Upper lobe of left lung (tissue), 6 donors: Measurements from ENCODE around the gene PIGS. TPM values are rescaled to one million over a fixed set of nuclear protein-coding genes. Genes with fewer than 3 reads are reported as not detected.

ENCODE experiments used
- ATAC-seq, 2 donors: fragments of 200-7000 bp; cut with Tn5 transposase; one replicate each; pipeline ENCODE4 v1.9.1; 2022; ENCODE audit warnings: mild to moderate bottlenecking in 2 of 2, moderate library complexity in 2 of 2; ENCODE audit not compliant: low FRiP score in 2 of 2
- DNase-seq, 2 donors: peaks; one replicate each; pipeline ENCODE4 v3.0.0-alpha.2; 2019 to 2020
- H3K27ac ChIP-seq, 4 donors: fragments of 200-600 bp; sonication (generic); one replicate each; pipeline ENCODE4 v1.5.1; 2016 to 2019
- H3K27me3 ChIP-seq, 4 donors: fragments of 200-600 bp; sonication (generic); one replicate each; pipeline ENCODE4 v1.5.1; 2017 to 2019
- H3K36me3 ChIP-seq, 4 donors: fragments of 200-600 bp; sonication (generic); one replicate each; pipeline ENCODE4 v1.5.1; 2016 to 2019
- H3K4me1 ChIP-seq, 4 donors: fragments of 200-600 bp; sonication (generic); one replicate each; pipeline ENCODE4 v1.5.1; 2018 to 2019
- H3K4me3 ChIP-seq, 4 donors: fragments of 200-600 bp; sonication (generic); one replicate each; pipeline ENCODE4 v1.5.1; 2017 to 2019; ENCODE audit warnings: mild to moderate bottlenecking in 2 of 4, moderate library complexity in 1 of 4
- H3K9me3 ChIP-seq, 4 donors: fragments of 200-600 bp; sonication (generic); one replicate each; pipeline ENCODE4 v1.5.1; 2018 to 2019
- EP300 ChIP-seq, 4 donors: sonication (generic); formaldehyde crosslinking; IDR thresholded peaks; one replicate each; pipeline ENCODE4 v1.5.1; 2017; ENCODE audit warnings: antibody characterized with exemption in 4 of 4, control low read depth in 2 of 4
- POLR2A ChIP-seq, 4 donors: fragments of 450-650 bp; IDR thresholded peaks; one replicate each; pipeline ENCODE4 v1.5.1; 2016 to 2017; ENCODE audit warnings: antibody characterized with exemption in 4 of 4, mild to moderate bottlenecking in 2 of 4
- POLR2AphosphoS5 ChIP-seq, 2 donors: sonication (generic); formaldehyde crosslinking; IDR thresholded peaks; one replicate each; pipeline ENCODE4 v1.5.1; 2017; ENCODE audit warnings: antibody characterized with exemption in 2 of 2
- WGBS, 2 donors: methylation state at CpG; one replicate each; pipeline ENCODE4 v1.1.5; 2017 to 2018; 5-methylcytosine and 5-hydroxymethylcytosine counted together
- total RNA-seq, 6 donors: library from RNA; depleted of rRNA in 4 of 6; stranded (reverse); fragments of >200 nt in 4 of 6; gene quantifications; one replicate each; pipeline versions ENCODE4 v1.1.0 to v1.2.1, GENCODE V29; 2016 to 2021
- TF ChIP-seq, protein P1 (sequence below), 6 experiments: fragments of 450-650 bp in 4 of 6; fragments of 200-600 bp in 2 of 6; sonication (generic) in 2 of 6; IDR thresholded peaks; one replicate each; pipeline ENCODE4 v1.5.1; 2016 to 2019; ENCODE audit warnings: antibody characterized with exemption in 6 of 6
- donor health status: DM: no; HTN: no; CAD: no; lungs with moderate emphysema.
- donor health status: DM: no; HTN: yes; CAD: no; lungs with severe emphysema.

The PIGS gene
- total RNA-seq, 6 donors from 2014 or later: 36.7 to 69.6 (median 58.1) TPM

DNA sequence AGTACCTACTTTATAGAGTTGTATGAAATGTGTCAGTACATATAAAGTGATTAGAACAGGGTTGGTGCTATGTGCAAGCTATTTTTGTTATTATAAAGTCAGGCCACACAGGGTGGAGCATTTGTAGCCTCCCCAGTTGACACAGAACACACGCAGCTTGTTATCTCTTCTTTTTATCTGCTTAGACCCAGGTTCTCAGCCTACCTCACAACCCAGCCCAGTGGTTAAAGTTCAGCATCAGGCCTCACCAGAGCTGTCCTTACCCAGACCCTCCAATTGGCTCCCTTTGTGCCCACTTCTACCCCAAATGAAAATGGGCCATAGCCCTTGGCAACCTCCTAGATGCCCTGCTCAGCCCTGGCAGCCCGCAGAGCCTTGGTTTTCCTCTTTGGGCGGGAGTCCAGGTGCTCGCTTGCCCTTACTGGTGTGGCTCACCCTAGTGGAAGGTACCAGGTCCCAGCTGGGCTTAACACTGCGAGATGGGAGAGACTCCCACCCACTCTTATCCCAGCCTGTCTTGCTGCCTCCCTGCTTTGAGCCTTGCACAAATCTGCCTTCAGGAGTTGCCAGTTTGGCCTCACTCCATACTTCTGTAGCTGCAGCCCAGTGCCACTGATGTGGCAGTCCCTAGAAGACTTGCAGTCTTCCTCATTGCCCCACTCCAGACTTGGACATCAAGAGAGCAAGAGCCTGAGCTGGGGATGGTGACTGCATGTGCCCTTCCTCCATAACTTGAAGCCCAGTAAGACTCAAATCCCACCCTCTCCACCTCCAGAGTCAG, 1.1 kb upstream of the PIGS start:
- Histone ChIP-seq H3K9me3 (no peaks in the 10 kb centered on the region), H3K27ac (peak overlapping the region in 1 of 4 donors; percentile 93), H3K4me1 (peaks cover 24 to 37% (median 27%) of the 10 kb centered on the region in 4 donors), H3K4me3 (peak overlapping the region in 2 of 4 donors; percentile 88 to 99), H3K27me3 (no peaks in the 10 kb centered on the region), H3K36me3 (peaks cover 0 to under 1% (median 0%) of the 10 kb centered on the region in 4 donors)
- no peak for ATAC-seq
- WGBS, 2 donors: 43 to 77% methylated on average over 1 to 5 of the region's 5 CpGs
- TF ChIP-seq POLR2A (IDR thresholded peaks at IDR 0.05) (no peak), POLR2AphosphoS5 (IDR thresholded peaks at IDR 0.05) (no peak), EP300 (IDR thresholded peaks at IDR 0.05) (no peak)
- TF ChIP-seq, protein P1, sequence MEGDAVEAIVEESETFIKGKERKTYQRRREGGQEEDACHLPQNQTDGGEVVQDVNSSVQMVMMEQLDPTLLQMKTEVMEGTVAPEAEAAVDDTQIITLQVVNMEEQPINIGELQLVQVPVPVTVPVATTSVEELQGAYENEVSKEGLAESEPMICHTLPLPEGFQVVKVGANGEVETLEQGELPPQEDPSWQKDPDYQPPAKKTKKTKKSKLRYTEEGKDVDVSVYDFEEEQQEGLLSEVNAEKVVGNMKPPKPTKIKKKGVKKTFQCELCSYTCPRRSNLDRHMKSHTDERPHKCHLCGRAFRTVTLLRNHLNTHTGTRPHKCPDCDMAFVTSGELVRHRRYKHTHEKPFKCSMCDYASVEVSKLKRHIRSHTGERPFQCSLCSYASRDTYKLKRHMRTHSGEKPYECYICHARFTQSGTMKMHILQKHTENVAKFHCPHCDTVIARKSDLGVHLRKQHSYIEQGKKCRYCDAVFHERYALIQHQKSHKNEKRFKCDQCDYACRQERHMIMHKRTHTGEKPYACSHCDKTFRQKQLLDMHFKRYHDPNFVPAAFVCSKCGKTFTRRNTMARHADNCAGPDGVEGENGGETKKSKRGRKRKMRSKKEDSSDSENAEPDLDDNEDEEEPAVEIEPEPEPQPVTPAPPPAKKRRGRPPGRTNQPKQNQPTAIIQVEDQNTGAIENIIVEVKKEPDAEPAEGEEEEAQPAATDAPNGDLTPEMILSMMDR (IDR thresholded peaks at IDR 0.05): no peak
- no peak for DNase-seq

DNA sequence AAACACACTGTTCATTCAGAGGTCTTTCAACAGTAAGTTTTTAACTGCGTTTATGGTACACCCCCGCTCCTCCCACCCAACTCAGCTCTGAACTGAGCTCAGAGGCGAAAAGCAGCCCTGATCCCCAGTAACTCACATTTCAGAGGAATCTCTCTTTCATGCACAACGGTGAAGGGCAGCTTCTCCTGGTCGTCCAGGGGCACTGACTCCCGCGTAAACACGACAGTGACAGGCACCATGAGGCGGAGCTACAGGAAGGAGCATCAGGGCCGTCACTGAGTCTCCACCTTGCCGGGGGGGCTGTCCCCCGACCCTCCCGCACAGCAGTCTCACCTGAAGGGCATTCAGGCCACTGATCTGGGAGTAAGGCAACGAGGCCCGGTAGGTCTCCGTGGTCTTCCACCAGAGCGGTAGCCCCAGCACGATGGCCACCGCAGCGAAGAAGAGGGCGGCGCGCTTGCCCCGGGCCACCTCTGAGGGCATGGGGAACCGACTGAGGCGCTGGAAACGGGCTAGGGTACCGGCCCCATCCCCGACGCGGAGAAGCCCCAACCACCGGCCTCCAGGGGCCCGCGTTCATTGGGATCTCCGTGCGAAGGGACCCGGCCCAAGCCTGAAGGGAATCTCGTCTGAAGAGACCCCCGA, 486 bp downstream of the PIGS start:
- no peaks in the 10 kb centered on the region for H3K9me3 ChIP-seq
- H3K4me3 ChIP-seq: peak overlapping the region; percentile 70 to 99 (median 92)
- H3K27ac ChIP-seq: peak overlapping the region; percentile 75 to 93 (median 87)
- peaks cover 15 to 29% (median 16%) of the 10 kb centered on the region in 4 donors for H3K4me1 ChIP-seq
- no peaks in the 10 kb centered on the region for H3K27me3 ChIP-seq
- H3K36me3 ChIP-seq: peaks cover 0 to 4% (median 0%) of the 10 kb centered on the region in 4 donors
- TF ChIP-seq, protein P1 (IDR thresholded peaks at IDR 0.05): no peak
- TF ChIP-seq POLR2A (IDR thresholded peaks at IDR 0.05): no peak
- TF ChIP-seq POLR2AphosphoS5 (IDR thresholded peaks at IDR 0.05): no peak
- no peak for TF ChIP-seq EP300 (IDR thresholded peaks at IDR 0.05)
- peak in 1 of 2 donors; percentile 64 for DNase-seq
- peak; percentile 48 to 55 for ATAC-seq
- WGBS, 2 donors: 1 to 2% methylated on average over 13 to 34 of the region's 39 CpGs

DNA sequence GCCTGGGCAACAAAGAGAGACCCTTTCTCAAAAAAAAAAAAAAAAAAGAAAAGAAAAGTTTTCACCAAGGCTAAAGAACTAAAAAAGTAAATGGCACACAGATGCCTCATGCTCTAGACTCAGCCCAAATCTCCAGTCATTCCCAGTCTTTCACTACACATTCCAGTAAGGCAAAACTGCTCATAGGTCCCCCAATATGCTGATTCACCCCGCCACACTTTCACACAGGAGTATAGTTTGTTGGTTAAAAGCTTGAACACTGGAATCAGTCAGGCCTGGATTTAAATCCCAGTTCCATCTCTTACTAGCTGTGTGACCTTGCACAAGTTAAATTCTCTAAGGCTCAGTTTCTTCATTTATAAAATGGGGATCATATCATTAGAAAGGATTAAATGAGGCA, 1.9 kb downstream of the PIGS start:
- Histone ChIP-seq H3K27me3 (no peaks in the 10 kb centered on the region), H3K4me3 (no peak overlapping the region), H3K9me3 (no peaks in the 10 kb centered on the region), H3K36me3 (peaks cover 0 to 4% (median 0%) of the 10 kb centered on the region in 4 donors), H3K27ac (no peak overlapping the region), H3K4me1 (peaks cover 15 to 32% (median 21%) of the 10 kb centered on the region in 4 donors)
- WGBS, 2 donors: 86 to 100% methylated on average over 1 of the region's 1 CpG
- TF ChIP-seq POLR2AphosphoS5 (IDR thresholded peaks at IDR 0.05) (no peak), POLR2A (IDR thresholded peaks at IDR 0.05) (no peak)
- TF ChIP-seq, protein P1 (IDR thresholded peaks at IDR 0.05): no peak
- DNase-seq (no peak), ATAC-seq (no peak)

DNA sequence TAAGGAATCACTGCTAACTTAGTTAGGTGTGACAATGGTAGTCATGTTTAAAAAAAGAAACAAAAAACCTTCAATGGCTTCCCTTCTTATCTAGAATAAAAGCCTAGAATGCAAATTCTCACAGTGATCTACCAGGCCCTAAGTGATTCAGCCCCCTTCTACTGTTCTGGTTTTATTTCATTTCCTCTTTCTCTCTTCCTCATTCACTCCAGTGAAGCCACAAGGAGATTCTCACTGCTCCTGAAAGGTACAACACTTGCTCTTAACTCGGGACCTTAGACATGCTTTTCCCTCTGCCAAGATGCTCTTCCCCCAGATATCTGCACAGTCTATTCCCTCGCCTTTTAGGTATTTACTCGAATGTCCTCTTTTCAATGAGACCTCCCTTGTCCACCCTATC, 3.7 kb downstream of the PIGS start:
- TF ChIP-seq POLR2AphosphoS5 (IDR thresholded peaks at IDR 0.05) (no peak), POLR2A (IDR thresholded peaks at IDR 0.05) (no peak), EP300 (IDR thresholded peaks at IDR 0.05) (no peak)
- TF ChIP-seq, protein P1 (IDR thresholded peaks at IDR 0.05): no peak
- Histone ChIP-seq H3K27me3 (no peaks in the 10 kb centered on the region), H3K4me3 (no peak overlapping the region), H3K36me3 (peaks cover 7 to 18% (median 15%) of the 10 kb centered on the region in 4 donors), H3K27ac (no peak overlapping the region), H3K9me3 (no peaks in the 10 kb centered on the region), H3K4me1 (peaks cover 15 to 37% (median 24%) of the 10 kb centered on the region in 4 donors)
- WGBS, 2 donors: 78 to 79% methylated on average over 3 of the region's 3 CpGs
- no peak for ATAC-seq
- no peak for DNase-seq
